ENCODE results near the gene LIPC.

DNA sequence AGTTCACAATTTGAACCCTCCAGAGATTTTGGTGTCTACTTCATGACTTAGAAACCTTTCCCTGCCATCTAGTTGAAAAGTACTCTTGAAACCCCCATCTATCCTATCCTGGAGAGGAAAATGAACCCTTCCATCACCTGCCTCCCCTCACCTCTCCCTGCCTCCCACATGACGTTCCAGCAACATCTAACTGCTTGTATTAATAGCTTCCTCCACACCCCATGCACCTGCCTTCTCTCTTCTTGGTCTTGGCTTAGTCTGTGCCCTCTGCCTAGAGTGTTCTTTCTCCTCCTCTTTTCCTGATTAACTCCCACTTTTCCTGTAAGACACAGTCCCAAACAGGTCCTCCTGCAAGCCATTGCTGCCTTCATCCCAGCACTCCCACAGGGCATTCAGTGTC lies 107.8 kb downstream of the LIPC start:
- TF ChIP-seq, protein P1, sequence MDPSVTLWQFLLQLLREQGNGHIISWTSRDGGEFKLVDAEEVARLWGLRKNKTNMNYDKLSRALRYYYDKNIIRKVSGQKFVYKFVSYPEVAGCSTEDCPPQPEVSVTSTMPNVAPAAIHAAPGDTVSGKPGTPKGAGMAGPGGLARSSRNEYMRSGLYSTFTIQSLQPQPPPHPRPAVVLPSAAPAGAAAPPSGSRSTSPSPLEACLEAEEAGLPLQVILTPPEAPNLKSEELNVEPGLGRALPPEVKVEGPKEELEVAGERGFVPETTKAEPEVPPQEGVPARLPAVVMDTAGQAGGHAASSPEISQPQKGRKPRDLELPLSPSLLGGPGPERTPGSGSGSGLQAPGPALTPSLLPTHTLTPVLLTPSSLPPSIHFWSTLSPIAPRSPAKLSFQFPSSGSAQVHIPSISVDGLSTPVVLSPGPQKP (IDR thresholded peaks at IDR 0.05; ENCODE audit: low read depth, low read length), result no peak
- no peak for TF ChIP-seq RCOR1 (IDR thresholded peaks at IDR 0.05; ENCODE audit: low read depth, low read length)
- TF ChIP-seq EP300 (IDR thresholded peaks at IDR 0.05), result no peak
- no peak for TF ChIP-seq RFX5 (IDR thresholded peaks at IDR 0.05)
